Uterus (tissue), 4 donors: ENCODE measurements around the gene PAX2. TPM values are rescaled to one million over a fixed set of nuclear protein-coding genes. Genes with fewer than 3 reads are reported as not detected.

Experiments
- DNase-seq, 2 donors: peaks; one replicate each; pipeline ENCODE4 v3.0.0-alpha.2; 2019 to 2020
- H3K27ac ChIP-seq, 2 donors: fragments of 200-600 bp; sonication (generic); 1 replicate in 1 of 2; 2 replicates in 1 of 2; pipeline ENCODE4 v1.5.1; 2016 to 2018
- H3K27me3 ChIP-seq, 2 donors: fragments of 200-600 bp; sonication (generic); one replicate each; pipeline ENCODE4 v1.5.1; 2018 to 2019; ENCODE audit warnings: control low read depth in 1 of 2
- H3K36me3 ChIP-seq, 2 donors: fragments of 200-600 bp; sonication (generic); one replicate each; pipeline ENCODE4 v1.5.1; 2019; ENCODE audit warnings: control low read depth in 1 of 2
- H3K4me1 ChIP-seq, 2 donors: fragments of 200-600 bp; sonication (generic); one replicate each; pipeline ENCODE4 v1.5.1; 2018 to 2019; ENCODE audit warnings: control low read depth in 1 of 2
- H3K4me3 ChIP-seq, 2 donors: fragments of 200-600 bp; sonication (generic); 1 replicate in 1 of 2; 2 replicates in 1 of 2; pipeline ENCODE4 v1.5.1; 2018 to 2019; ENCODE audit warnings: mild to moderate bottlenecking in 1 of 2
- H3K9me3 ChIP-seq, 2 donors: fragments of 200-600 bp; sonication (generic); one replicate each; pipeline ENCODE4 v1.5.1; 2019; ENCODE audit warnings: control low read depth in 1 of 2
- POLR2A ChIP-seq, 2 donors: fragments of 450-650 bp; IDR thresholded peaks; one replicate each; pipeline ENCODE4 v1.6.1; 2016; ENCODE audit warnings: antibody characterized with exemption in 2 of 2, mild to moderate bottlenecking in 1 of 2, moderate library complexity in 1 of 2
- intact Hi-C: fragments of 100-400 bp; cut with DNase I; formaldehyde crosslinking; loops from one replicate; pipeline ENCODE4 v1.15.1; 2023; ENCODE audit warnings: low total_unique reads
- total RNA-seq, 4 donors: library from RNA; depleted of rRNA in 3 of 4; stranded (reverse); fragments of >200 nt in 3 of 4; gene quantifications; one replicate each; pipeline versions ENCODE4 v1.1.0 to v1.2.4, GENCODE V29; 2014 to 2023
- TF ChIP-seq, protein P1 (sequence below), 4 experiments: fragments of 200-600 bp in 2 of 4; fragments of 450-650 bp in 2 of 4; sonication (generic) in 2 of 4; IDR thresholded peaks; one replicate each; pipeline ENCODE4 v1.5.1; 2016 to 2019; ENCODE audit warnings: antibody characterized with exemption in 4 of 4, mild to moderate bottlenecking in 2 of 4, moderate library complexity in 1 of 4
- donor health status: DM: yes; HTN: yes; CAD: no.

The PAX2 gene
- total RNA-seq, 4 donors from 2014 or later = 0.64 to 39.7 (median 21.3) TPM; not detected in 1

DNA sequence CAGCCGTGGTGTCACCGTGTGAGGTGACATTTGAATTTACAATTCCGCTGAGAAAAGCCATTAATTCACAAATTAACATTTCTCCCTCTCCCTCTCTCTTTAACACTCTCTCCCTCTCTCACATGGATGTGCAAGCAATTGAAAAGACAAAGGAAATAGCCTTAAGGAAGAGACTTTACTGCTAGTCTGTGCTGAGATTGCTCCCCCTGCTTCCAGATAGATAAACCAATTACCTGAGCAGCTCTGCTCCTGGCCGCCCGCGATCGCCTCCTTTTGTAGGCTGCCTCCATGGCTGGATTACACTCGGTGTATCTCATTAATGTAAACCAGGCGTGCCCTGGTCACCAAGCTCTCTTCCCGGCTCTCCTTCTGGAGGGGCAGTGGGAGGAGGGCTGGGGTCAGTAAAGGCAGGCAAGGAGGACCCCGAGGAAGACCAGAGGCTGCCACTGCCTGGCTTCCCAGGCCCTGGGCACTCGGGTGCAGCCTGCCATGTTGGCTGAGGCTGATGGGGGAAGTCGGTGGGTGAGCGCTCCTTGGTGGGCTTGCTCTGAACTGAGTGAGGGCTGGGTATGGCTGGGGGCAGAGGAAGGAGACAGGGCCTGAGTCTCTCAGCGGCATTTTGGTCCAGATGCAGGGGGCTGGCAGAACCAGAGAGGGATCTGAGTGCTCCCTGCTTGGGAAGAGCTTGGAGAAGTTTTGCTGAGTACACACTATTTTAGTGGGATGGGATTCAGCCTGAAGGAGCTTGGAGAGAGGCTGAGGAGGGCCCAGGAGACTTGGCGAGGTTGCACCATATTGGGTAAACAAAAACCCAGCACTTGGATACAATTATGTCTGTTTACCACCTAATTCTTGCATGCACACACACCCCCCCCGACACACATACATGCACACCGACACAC, 42.9 kb downstream of the PAX2 start:
- DNase-seq = no peak
- Histone ChIP-seq H3K36me3 (no peaks in the 10 kb centered on the region), H3K4me3 (no peak overlapping the region), H3K4me1 (no peaks in the 10 kb centered on the region), H3K27ac (no peak overlapping the region), H3K27me3 (no peaks in the 10 kb centered on the region), H3K9me3 (no peaks in the 10 kb centered on the region)
- intact Hi-C loops = no loop called here
- no peak for TF ChIP-seq POLR2A (IDR thresholded peaks at IDR 0.05)
- TF ChIP-seq, protein P1, sequence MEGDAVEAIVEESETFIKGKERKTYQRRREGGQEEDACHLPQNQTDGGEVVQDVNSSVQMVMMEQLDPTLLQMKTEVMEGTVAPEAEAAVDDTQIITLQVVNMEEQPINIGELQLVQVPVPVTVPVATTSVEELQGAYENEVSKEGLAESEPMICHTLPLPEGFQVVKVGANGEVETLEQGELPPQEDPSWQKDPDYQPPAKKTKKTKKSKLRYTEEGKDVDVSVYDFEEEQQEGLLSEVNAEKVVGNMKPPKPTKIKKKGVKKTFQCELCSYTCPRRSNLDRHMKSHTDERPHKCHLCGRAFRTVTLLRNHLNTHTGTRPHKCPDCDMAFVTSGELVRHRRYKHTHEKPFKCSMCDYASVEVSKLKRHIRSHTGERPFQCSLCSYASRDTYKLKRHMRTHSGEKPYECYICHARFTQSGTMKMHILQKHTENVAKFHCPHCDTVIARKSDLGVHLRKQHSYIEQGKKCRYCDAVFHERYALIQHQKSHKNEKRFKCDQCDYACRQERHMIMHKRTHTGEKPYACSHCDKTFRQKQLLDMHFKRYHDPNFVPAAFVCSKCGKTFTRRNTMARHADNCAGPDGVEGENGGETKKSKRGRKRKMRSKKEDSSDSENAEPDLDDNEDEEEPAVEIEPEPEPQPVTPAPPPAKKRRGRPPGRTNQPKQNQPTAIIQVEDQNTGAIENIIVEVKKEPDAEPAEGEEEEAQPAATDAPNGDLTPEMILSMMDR (IDR thresholded peaks at IDR 0.05) = no peak

DNA sequence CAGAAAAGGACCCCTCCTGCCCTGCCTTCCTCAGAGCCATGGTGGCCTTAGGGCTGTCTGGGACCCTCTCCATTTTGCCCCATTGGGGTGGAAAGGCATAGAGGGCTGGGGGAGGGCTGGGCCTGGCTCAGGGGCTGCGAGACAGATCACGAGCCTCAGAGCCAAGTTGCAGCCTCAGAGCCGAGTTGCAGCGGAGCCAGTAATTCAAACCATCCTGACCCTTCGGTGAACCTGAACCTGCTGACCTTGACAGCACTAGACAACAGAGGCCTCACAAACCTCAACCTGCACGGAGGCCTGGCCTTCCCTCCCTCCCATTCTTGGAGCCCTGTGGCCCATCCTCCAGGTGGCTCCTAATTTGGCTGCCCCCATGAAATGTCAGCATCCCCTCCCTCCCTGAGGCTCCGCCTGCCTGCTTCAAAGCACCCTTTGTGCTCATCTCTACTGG, 45.4 kb downstream of the PAX2 start:
- H3K4me1 ChIP-seq = no peaks in the 10 kb centered on the region
- TF ChIP-seq POLR2A (IDR thresholded peaks at IDR 0.05) = no peak
- TF ChIP-seq, protein P1 (IDR thresholded peaks at IDR 0.05) = no peak
- H3K27ac ChIP-seq = no peak overlapping the region
- H3K36me3 ChIP-seq = no peaks in the 10 kb centered on the region
- intact Hi-C loops = no loop called here
- H3K4me3 ChIP-seq = no peak overlapping the region
- no peaks in the 10 kb centered on the region for H3K27me3 ChIP-seq
- no peaks in the 10 kb centered on the region for H3K9me3 ChIP-seq
- DNase-seq = no peak

DNA sequence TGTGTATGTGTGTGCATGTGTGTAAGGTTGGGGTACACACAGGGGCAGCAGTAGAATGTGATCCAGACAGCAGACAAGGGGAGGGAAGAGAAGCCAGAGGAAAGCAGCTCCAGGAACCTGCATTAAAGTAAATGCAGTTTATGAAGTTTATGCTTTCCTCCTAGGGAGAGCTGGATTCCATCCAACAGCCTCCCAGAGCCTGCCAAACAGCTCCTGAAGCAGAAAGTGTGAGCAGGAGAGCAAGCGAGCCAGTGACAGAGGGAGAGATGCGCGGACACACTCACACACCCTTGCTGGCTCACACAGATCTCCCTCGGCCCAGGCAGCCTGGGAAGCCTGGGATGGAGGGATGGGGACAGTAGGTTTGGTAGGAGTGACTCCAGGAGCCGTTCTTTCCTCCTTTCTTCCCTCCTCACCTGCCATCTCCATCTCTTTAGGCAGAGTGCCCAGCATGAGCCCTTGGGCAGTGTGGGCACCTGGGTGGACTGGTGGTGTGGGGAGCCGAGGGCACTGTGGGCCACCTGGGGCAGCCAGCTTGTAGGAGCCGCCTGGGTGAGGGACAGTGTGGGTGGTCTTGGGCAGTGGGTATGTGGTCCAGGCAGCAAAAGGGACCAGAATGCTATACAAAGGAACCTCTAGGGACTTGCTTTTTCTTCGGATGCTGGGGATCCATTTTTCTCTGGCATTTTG, 46.1 kb downstream of the PAX2 start:
- DNase-seq = no peak
- Histone ChIP-seq H3K36me3 (no peaks in the 10 kb centered on the region), H3K4me1 (no peaks in the 10 kb centered on the region), H3K9me3 (no peaks in the 10 kb centered on the region), H3K27ac (no peak overlapping the region), H3K27me3 (no peaks in the 10 kb centered on the region), H3K4me3 (no peak overlapping the region)
- TF ChIP-seq, protein P1 (IDR thresholded peaks at IDR 0.05) = no peak
- no peak for TF ChIP-seq POLR2A (IDR thresholded peaks at IDR 0.05)
- intact Hi-C loops = no loop called here

DNA sequence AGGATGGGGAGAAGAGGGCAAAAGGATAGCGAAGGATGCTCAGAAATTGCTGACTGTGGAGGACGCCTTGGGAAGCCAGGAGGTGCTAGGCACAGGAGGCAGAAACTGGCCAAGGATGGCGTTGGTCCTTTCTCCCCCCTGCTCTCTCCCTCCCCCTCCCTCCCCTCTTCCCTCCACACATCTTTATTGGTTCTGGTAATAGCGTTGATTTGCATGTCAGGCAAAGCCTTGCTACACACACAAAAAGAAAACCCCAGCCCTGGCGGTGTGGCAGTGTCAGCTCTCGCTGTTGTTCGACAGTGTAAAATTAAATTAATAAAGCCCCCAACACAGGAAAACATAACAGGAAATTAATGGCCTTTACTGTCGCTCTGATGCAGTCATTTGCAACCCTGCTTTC, 47.2 kb downstream of the PAX2 start:
- TF ChIP-seq, protein P1 (IDR thresholded peaks at IDR 0.05) = no peak
- TF ChIP-seq POLR2A (IDR thresholded peaks at IDR 0.05) = no peak
- Histone ChIP-seq H3K27me3 (no peaks in the 10 kb centered on the region), H3K36me3 (no peaks in the 10 kb centered on the region), H3K4me1 (no peaks in the 10 kb centered on the region), H3K27ac (no peak overlapping the region), H3K4me3 (no peak overlapping the region), H3K9me3 (no peaks in the 10 kb centered on the region)
- DNase-seq = no peak
- intact Hi-C loops = no loop called here

DNA sequence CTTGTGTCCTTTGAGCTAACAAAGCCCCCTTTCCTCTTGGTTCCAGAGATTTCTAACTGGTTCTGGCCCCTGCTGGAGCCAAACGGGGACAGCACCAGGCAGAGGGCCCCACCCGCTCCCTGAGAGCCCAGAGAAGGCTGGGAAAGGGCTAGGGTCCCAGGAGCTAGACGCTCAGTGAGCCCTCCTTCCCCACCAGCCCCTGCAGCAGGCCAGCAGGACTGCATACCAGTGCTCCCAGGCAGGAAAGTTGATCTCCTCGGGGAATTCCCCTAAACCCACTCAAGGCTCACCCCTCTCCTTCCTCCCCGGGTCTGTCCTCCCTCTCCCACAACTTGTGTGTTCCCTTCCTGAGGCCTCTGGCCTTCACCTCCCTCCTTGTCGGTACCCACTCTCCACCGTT, 47.7 kb downstream of the PAX2 start:
- no peak overlapping the region for H3K27ac ChIP-seq
- no peak for DNase-seq
- no peaks in the 10 kb centered on the region for H3K4me1 ChIP-seq
- no peaks in the 10 kb centered on the region for H3K36me3 ChIP-seq
- intact Hi-C loops = no loop called here
- H3K27me3 ChIP-seq = no peaks in the 10 kb centered on the region
- H3K9me3 ChIP-seq = no peaks in the 10 kb centered on the region
- no peak for TF ChIP-seq POLR2A (IDR thresholded peaks at IDR 0.05)
- TF ChIP-seq, protein P1 (IDR thresholded peaks at IDR 0.05) = no peak
- H3K4me3 ChIP-seq = no peak overlapping the region
